Stimulated activated CD4-positive, alpha-beta T cell treated with anti-CD3 and anti-CD28 coated beads, TNF-alpha, amount 100 ng/mL, for 1 hour (primary cell): ENCODE data around the gene MST1.

Source experiments
- DNase-seq, 3 donors: peaks; one replicate each; pipeline ENCODE4 v3.0.0-alpha.2; 2020; ENCODE audit warnings: low read depth in 3 of 3, low spot score in 1 of 3

Gene MST1

DNA sequence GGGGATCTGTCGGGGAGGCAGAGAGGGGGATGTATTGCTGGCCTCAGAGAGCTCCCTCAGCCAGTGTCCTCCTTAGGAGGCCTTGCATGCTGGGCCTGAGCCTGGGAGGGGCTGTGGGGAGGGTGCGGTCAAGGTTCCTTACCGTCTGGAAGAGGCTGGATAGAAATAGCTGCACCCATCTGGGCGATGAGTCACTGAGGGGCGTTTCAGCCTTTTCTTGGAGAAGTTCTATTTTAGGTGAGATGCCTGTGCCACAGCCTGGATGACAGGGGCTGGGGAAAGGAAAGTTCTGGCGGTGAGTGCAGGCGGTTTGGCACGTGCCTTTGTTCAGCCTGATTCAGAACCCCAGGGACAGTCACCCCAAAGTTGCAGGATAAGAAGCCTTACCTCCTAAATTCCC lies 50.8 kb downstream of the MST1 start:
- no peak for DNase-seq

DNA sequence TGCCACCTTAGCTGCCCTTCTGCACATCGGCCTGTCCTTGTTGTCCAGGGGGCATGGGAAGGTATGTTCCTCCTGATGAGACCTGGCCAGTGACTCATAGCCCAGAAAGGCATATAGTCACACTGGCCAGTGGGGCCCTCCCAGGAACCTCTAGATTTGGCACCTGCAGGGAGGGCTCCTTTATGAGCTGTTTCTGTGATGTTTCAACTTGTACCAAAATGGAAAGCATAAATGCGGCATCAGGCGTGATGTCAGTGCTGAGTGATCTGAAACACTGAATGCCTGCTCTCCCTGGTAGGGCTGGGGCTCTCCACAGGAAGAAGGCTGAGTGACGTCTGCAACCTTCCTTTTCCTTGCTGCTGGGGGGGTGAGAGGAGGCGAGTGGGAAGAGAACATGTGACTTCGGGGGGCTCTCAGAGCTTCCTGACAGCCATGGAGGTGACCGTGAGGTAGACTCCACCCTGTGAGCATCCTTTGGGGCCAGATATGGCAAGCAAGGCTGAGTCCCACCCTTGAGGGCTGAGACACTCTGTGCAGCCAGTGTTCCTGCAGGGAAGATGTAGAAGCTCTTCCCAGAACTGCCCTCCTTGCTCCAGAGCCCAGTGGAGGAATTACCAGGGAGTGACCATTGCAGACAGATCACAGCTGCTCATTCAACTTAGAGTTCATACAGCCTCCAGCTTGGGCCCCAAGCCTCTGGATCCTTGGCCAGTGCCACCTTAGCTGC lies 52.2 kb downstream of the MST1 start:
- no peak for DNase-seq

DNA sequence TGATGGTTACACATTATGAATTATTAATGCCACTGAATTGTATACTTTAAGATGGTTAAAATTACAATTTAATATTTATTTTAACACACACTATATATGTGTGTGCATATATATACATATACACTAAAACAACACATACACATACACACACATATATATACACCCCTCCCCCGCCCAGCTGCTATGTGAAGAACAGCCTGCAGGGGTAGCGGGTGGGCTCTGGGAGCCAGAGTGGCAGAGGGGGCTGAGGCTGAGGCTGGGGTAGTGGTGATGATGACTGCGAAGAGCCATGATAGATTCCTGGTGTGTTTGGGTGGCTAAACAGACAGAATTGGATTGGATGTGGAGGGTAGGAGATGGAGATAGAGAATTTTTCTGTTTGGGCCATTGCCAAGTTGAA lies 54.5 kb downstream of the MST1 start:
- no peak for DNase-seq
